ENCODE results near the gene IZUMO1. TPM values are rescaled to one million over a fixed set of nuclear protein-coding genes. Genes with fewer than 3 reads are reported as not detected.

IZUMO1 gene
- total and polyA plus RNA-seq, 2 experiments from 2014 or later = not detected

DNA sequence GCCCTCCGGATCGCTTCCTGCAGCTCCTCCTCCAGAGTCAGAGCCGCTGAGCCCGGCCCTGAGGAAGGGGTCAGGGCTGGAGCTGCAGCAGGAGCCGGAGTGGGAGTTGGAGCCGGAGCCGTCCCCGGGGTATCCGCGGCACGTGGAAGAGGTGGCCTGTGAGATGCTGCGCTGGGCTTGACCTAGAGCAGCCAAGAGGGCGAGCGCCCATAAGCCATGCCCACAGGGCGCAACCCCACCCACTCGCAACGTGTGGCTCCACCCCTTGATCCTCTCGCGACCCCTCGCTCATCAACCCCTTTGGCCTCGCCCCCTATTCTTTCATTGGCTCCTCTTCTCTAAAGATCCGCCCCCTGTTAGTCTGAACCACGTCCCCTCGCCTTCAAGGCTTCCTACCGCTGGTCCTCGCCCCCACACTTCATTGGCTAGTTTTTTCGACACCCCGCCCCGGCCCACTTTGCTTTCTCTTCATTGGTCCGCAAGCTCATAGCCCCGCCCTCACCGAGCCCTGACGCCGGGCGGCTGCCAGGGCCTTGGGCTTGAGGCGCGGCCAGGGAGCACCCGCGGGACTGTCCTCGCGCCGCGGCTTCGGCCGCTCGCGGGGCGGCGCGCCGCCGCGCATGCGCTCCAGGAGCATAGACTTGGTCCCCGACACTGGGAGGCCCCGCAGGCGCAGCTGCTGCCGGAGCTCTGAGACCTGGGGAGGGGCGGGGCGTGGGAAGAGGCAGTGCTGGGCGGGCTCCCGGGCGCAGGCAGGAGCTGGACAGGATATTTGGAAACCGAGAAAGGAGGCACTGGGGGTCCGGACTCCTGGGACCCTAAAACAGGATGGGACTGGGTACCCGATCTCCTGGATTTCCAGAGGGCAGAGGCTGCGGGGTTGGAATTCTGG is 32.6 kb downstream of the IZUMO1 start:
- in situ Hi-C loops (cut with MboI) = no loop called here
- peak; percentile 100 for DNase-seq
- Histone ChIP-seq H3K9me3 (ENCODE audit: low read depth) (no peaks in the 10 kb centered on the region), H3K79me2 (ENCODE audit: insufficient read depth) (0 out of 2 replicates have a peak, but pooled peaks cover 8% of the 10 kb centered on the region), H3K9ac (peak overlapping the region; percentile 83), H3K4me1 (ENCODE audit: insufficient read depth) (peaks cover 24% of the 10 kb centered on the region), H3F3A (ENCODE audit: insufficient read depth) (peaks cover 7% of the 10 kb centered on the region; the same call in 1 of the 2 replicates), H3K36me3 (ENCODE audit: low read depth) (no peaks in the 10 kb centered on the region), H2AFZ (peak overlapping the region; percentile 94), H3K27me3 (replicated peaks; ENCODE audit: insufficient read depth) (no peaks in the 10 kb centered on the region), H3K27ac (peak overlapping the region; percentile 60), H3K9me2 (ENCODE audit: insufficient read depth) (no peaks in the 10 kb centered on the region), H4K20me1 (ENCODE audit: insufficient read depth) (no peaks in the 10 kb centered on the region), H3K4me3 (peak overlapping the region; percentile 86), H3K4me2 (ENCODE audit: unreplicated experiment) (peak overlapping the region; percentile 89)
- TF ChIP-seq EZH2 (IDR thresholded peaks at IDR 0.05; ENCODE audit: insufficient read depth, poor library complexity, severe bottlenecking) (no peak), EZH2phosphoT487 (IDR thresholded peaks at IDR 0.05; ENCODE audit: insufficient read depth, low read depth) (no peak)
- WGBS, 2 experiments (ENCODE audit: low coverage in 1 of 2, low lambda C conversion rate in 2 of 2, missing lambda C conversion rate in 2 of 2) = 2 to 3% methylated on average over 56 to 67 of the region's 67 CpGs

DNA sequence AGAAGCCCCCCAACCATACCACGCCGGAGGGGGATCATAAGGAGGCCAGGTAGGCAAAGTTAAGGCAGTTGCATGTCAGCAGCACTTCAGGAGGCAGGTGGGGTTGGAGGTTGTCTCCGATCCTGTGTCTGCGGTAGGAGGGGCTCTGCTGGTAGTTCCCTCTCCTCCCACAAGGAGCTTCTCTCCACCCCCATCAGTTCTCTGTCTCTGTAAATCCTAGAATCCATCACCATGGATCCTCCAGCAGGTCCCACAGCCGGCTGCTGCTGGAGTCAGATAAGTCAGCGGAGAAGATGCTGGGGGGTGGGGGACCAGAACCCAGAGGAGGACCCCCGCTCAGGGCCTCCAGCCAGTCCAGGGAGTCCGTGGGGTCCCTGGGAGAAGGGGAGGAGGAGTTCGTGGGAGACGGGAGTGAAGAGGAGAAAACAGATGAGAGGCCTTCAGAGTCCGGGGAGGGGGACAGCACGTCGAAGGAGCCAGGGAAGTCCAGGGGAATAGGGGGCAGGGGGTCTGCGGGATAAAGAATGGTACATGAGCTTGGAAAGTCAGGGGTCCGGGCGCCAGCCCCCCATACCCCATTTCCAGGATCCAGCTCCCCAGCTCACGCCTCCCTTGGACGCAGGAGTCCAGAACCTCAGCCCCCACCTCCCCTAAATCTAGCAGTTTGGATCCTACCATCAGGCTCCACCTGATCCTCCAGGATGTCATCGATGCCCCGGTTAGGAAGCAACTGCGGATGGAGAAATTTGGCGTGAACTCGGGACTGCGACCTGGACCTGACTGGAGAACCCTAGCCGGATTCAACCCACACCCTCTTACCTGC is 33.5 kb downstream of the IZUMO1 start:
- Histone ChIP-seq H3K4me1 (ENCODE audit: insufficient read depth) (peaks cover 24% of the 10 kb centered on the region), H3K9ac (peak overlapping the region; percentile 78), H3K79me2 (ENCODE audit: insufficient read depth) (0 out of 2 replicates have a peak, but pooled peaks cover 8% of the 10 kb centered on the region), H3K27ac (no peak overlapping the region), H2AFZ (peak overlapping the region; percentile 94), H4K20me1 (ENCODE audit: insufficient read depth) (no peaks in the 10 kb centered on the region), H3K27me3 (replicated peaks; ENCODE audit: insufficient read depth) (no peaks in the 10 kb centered on the region), H3K4me2 (ENCODE audit: unreplicated experiment) (peak overlapping the region; percentile 85), H3K36me3 (ENCODE audit: low read depth) (no peaks in the 10 kb centered on the region), H3F3A (ENCODE audit: insufficient read depth) (peaks cover 7% of the 10 kb centered on the region; the same call in 1 of the 2 replicates), H3K9me2 (ENCODE audit: insufficient read depth) (no peaks in the 10 kb centered on the region), H3K9me3 (ENCODE audit: low read depth) (no peaks in the 10 kb centered on the region), H3K4me3 (peak overlapping the region; percentile 86)
- in situ Hi-C loops (cut with MboI) = no loop called here
- DNase-seq = peak; percentile 22
- TF ChIP-seq EZH2phosphoT487 (IDR thresholded peaks at IDR 0.05; ENCODE audit: insufficient read depth, low read depth) = no peak
- no peak for TF ChIP-seq EZH2 (IDR thresholded peaks at IDR 0.05; ENCODE audit: insufficient read depth, poor library complexity, severe bottlenecking)
- WGBS, 2 experiments (ENCODE audit: low coverage in 1 of 2, low lambda C conversion rate in 2 of 2, missing lambda C conversion rate in 2 of 2) = 45 to 48% methylated on average over 21 to 25 of the region's 25 CpGs

DNA sequence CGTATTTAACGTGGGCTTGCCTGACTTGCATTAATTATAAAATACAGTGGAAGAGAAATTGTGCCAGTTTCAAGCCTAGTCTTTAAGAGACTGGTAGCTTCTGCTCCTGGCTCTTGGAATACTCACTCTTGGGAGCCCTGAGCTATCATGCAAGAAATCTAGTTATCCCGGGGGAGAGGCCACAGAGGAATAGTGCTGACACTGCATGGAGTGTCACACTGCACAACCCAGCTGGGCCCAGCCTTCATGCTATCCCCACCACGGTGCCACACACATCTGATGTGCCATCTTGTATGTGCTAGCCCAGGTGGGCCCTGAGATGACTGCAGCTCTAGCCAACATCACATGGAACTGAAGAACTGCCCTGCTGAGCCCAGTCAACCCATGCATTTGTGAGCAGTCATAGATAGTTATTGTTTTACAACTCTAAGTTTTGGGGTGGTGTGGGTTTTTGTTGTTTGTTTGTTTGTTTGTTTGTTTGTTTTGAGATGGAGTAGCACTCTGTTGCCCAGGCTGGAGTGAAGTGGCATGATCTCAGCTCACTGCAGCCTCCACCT is 35.5 kb downstream of the IZUMO1 start:
- H3K27ac ChIP-seq = no peak overlapping the region
- WGBS, 2 experiments (ENCODE audit: low coverage in 1 of 2, low lambda C conversion rate in 2 of 2, missing lambda C conversion rate in 2 of 2) = 65 to 70% methylated on average over 4 of the region's 4 CpGs
- no peak overlapping the region for H3K9ac ChIP-seq
- H3K4me3 ChIP-seq = no peak overlapping the region
- DNase-seq = no peak
- in situ Hi-C loops (cut with MboI) = no loop called here
- H3K9me2 ChIP-seq (ENCODE audit: insufficient read depth) = no peaks in the 10 kb centered on the region
- H3K9me3 ChIP-seq (ENCODE audit: low read depth) = no peaks in the 10 kb centered on the region
- TF ChIP-seq EZH2 (IDR thresholded peaks at IDR 0.05; ENCODE audit: insufficient read depth, poor library complexity, severe bottlenecking) = no peak
- no peak for TF ChIP-seq EZH2phosphoT487 (IDR thresholded peaks at IDR 0.05; ENCODE audit: insufficient read depth, low read depth)
- H2AFZ ChIP-seq = no peak overlapping the region
- no peak overlapping the region for H3K4me2 ChIP-seq (ENCODE audit: unreplicated experiment)
- no peaks in the 10 kb centered on the region for H3K27me3 ChIP-seq (replicated peaks; ENCODE audit: insufficient read depth)
- H3K4me1 ChIP-seq (ENCODE audit: insufficient read depth) = peaks cover 13% of the 10 kb centered on the region
- 0 out of 2 replicates have a peak, but pooled peaks cover 8% of the 10 kb centered on the region for H3K79me2 ChIP-seq (ENCODE audit: insufficient read depth)
- H3K36me3 ChIP-seq (ENCODE audit: low read depth) = no peaks in the 10 kb centered on the region
- H4K20me1 ChIP-seq (ENCODE audit: insufficient read depth) = no peaks in the 10 kb centered on the region
- H3F3A ChIP-seq (ENCODE audit: insufficient read depth) = no peaks in the 10 kb centered on the region

DNA sequence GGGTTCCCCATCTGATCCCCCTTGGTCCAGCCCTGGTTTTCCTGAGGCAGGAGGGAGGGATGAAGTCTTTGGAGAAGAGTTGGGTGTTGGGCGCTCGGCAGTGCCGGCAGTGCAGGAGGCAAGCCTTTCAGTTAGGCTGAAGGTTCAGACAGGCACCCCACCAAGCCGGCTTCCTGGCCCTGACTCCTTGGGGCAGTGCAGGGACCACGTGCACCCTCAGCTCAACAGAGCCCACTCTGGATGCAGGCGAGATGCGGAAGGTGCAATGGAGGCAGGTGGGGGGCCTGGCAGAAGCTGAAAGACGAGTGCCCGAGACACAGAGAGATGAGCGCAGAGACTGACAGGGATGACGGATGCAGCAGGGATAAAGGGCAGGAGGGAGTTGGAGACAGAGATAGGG is 38.2 kb downstream of the IZUMO1 start:
- Histone ChIP-seq H2AFZ (no peak overlapping the region), H3K9ac (no peak overlapping the region), H3K4me2 (ENCODE audit: unreplicated experiment) (no peak overlapping the region), H3K36me3 (ENCODE audit: low read depth) (no peaks in the 10 kb centered on the region), H3F3A (ENCODE audit: insufficient read depth) (no peaks in the 10 kb centered on the region), H3K9me3 (ENCODE audit: low read depth) (no peaks in the 10 kb centered on the region), H3K4me3 (no peak overlapping the region), H3K27me3 (replicated peaks; ENCODE audit: insufficient read depth) (no peaks in the 10 kb centered on the region), H4K20me1 (ENCODE audit: insufficient read depth) (no peaks in the 10 kb centered on the region), H3K9me2 (ENCODE audit: insufficient read depth) (no peaks in the 10 kb centered on the region), H3K27ac (no peak overlapping the region), H3K4me1 (ENCODE audit: insufficient read depth) (peaks cover 4% of the 10 kb centered on the region; the same call in 1 of the 2 replicates), H3K79me2 (ENCODE audit: insufficient read depth) (no peaks in the 10 kb centered on the region)
- no peak for DNase-seq
- in situ Hi-C loops (cut with MboI) = no loop called here
- WGBS, 2 experiments (ENCODE audit: low coverage in 1 of 2, low lambda C conversion rate in 2 of 2, missing lambda C conversion rate in 2 of 2) = 37 to 43% methylated on average over 11 of the region's 11 CpGs
- TF ChIP-seq EZH2phosphoT487 (IDR thresholded peaks at IDR 0.05; ENCODE audit: insufficient read depth, low read depth) (no peak), EZH2 (IDR thresholded peaks at IDR 0.05; ENCODE audit: insufficient read depth, poor library complexity, severe bottlenecking) (no peak)

Data from GM23248 (cell line).